A673 (cell line): ENCODE data around the gene EMC1.

ENCODE experiments used
- EZH2 ChIP-seq: fragments of 200-600 bp; sonication (generic); IDR thresholded peaks from 2 replicates; pipeline ENCODE4 v1.6.1; 2017; ENCODE audit warnings: borderline replicate concordance, low read depth, mild to moderate bottlenecking, mixed read lengths, antibody characterized with exemption, low read length; ENCODE audit not compliant: poor library complexity, severe bottlenecking
- TF ChIP-seq, protein P1 (sequence below): fragments of 300-800, 200-600 bp; sonication (generic); conservative IDR thresholded peaks from 2 replicates; pipeline ENCODE4 v1.5.1; 2017; ENCODE audit warnings: low read depth, mild to moderate bottlenecking, antibody characterized with exemption, low read length, moderate library complexity, mixed read lengths

DNA sequence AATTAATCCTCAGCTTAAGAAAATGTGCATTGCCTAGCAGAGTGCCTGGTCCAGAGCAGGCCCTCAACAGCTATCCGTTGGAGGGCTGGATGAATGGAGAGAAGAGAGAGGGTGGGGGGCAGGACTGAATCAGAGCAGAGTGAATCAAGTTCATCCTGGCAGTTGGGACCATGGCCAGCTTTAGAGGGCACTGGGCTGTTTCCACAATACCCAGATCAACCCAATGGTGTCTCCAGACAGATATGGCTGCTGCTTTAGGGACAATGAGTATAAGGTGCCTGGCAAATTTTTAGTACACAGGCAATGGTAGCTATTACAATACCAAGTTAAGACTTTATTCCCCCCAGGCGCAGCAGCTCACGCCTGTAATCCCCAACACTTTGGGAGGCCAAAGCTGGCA is 17.1 kb downstream of the EMC1 start:
- TF ChIP-seq EZH2: no peak
- TF ChIP-seq, protein P1, sequence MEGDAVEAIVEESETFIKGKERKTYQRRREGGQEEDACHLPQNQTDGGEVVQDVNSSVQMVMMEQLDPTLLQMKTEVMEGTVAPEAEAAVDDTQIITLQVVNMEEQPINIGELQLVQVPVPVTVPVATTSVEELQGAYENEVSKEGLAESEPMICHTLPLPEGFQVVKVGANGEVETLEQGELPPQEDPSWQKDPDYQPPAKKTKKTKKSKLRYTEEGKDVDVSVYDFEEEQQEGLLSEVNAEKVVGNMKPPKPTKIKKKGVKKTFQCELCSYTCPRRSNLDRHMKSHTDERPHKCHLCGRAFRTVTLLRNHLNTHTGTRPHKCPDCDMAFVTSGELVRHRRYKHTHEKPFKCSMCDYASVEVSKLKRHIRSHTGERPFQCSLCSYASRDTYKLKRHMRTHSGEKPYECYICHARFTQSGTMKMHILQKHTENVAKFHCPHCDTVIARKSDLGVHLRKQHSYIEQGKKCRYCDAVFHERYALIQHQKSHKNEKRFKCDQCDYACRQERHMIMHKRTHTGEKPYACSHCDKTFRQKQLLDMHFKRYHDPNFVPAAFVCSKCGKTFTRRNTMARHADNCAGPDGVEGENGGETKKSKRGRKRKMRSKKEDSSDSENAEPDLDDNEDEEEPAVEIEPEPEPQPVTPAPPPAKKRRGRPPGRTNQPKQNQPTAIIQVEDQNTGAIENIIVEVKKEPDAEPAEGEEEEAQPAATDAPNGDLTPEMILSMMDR: no peak
